Measurements from ENCODE around the gene NAA20. TPM values are rescaled to one million over a fixed set of nuclear protein-coding genes. Genes with fewer than 3 reads are reported as not detected.

The NAA20 gene
- total RNA-seq, 1 donor, result 32.6 TPM

DNA sequence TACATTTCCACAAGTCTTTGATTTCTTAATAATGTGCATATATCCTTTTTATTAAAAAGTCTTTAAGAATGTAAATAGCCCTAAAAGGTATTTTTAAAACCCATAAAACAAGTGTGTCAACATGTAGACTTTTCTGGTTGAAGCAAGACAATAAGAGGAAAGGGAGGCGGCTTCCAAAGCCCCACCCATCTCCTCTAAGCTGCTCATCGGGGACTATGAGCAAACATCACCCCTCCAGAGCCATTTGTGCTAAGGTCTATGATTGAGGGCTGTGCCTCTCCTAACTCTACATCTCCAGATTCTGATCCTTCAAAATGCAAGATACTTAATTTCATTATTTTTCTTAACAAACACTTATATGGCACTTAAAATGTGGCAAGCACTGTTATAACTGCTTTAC, 2.5 kb upstream of the NAA20 start:
- no peak overlapping the region for H3K27ac ChIP-seq (ENCODE audit: low read depth, low read length)
- no peak overlapping the region for H3K4me3 ChIP-seq (ENCODE audit: insufficient read depth, low read length)
- TF ChIP-seq, protein P1, sequence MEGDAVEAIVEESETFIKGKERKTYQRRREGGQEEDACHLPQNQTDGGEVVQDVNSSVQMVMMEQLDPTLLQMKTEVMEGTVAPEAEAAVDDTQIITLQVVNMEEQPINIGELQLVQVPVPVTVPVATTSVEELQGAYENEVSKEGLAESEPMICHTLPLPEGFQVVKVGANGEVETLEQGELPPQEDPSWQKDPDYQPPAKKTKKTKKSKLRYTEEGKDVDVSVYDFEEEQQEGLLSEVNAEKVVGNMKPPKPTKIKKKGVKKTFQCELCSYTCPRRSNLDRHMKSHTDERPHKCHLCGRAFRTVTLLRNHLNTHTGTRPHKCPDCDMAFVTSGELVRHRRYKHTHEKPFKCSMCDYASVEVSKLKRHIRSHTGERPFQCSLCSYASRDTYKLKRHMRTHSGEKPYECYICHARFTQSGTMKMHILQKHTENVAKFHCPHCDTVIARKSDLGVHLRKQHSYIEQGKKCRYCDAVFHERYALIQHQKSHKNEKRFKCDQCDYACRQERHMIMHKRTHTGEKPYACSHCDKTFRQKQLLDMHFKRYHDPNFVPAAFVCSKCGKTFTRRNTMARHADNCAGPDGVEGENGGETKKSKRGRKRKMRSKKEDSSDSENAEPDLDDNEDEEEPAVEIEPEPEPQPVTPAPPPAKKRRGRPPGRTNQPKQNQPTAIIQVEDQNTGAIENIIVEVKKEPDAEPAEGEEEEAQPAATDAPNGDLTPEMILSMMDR (IDR thresholded peaks at IDR 0.05; ENCODE audit: extremely low read depth, low read depth, low read length), result no peak
- no peaks in the 10 kb centered on the region for H3K36me3 ChIP-seq (ENCODE audit: insufficient read depth, low read length)
- no peak for DNase-seq (ENCODE audit: insufficient read length, low spot score, missing footprints)
- no peaks in the 10 kb centered on the region for H3K9me3 ChIP-seq (ENCODE audit: low read depth, low read length)
- peaks cover 6% of the 10 kb centered on the region for H4K20me1 ChIP-seq (ENCODE audit: insufficient read depth, low read length)
- H3K79me2 ChIP-seq (ENCODE audit: insufficient read depth, low read length), result peaks cover 26% of the 10 kb centered on the region
- H3K27me3 ChIP-seq (ENCODE audit: insufficient read depth, low read length), result no peaks in the 10 kb centered on the region
- no peak overlapping the region for H3K4me2 ChIP-seq (ENCODE audit: insufficient read depth, low read length)
- H3K4me1 ChIP-seq (ENCODE audit: insufficient read depth, low read length), result peaks cover 22% of the 10 kb centered on the region
- no peak overlapping the region for H2AFZ ChIP-seq (ENCODE audit: low read length)

DNA sequence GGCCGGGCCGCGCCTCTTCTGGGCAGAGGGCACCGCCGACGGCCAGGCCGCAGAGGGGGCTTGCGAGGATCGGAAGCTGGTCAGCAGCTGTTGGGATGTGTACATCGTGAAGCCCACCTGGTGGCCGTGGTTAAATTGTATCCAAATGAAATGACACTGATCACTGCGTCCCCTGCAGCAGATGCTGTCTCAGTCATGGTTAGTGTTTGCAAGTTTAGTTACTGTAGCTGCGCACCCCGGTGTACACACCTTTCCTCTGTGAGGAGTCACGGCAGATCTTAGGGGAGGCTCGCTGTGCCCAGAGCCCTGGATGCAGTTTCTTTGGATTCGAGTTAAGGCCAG, 653 bp downstream of the NAA20 start:
- no peaks in the 10 kb centered on the region for H3K27me3 ChIP-seq (ENCODE audit: insufficient read depth, low read length)
- no peaks in the 10 kb centered on the region for H3K9me3 ChIP-seq (ENCODE audit: low read depth, low read length)
- TF ChIP-seq, protein P1 (IDR thresholded peaks at IDR 0.05; ENCODE audit: extremely low read depth, low read depth, low read length), result no peak
- peak overlapping the region; percentile 99 for H3K4me2 ChIP-seq (ENCODE audit: insufficient read depth, low read length)
- H3K4me3 ChIP-seq (ENCODE audit: insufficient read depth, low read length), result peak overlapping the region; percentile 93
- peaks cover 11% of the 10 kb centered on the region for H4K20me1 ChIP-seq (ENCODE audit: insufficient read depth, low read length)
- H3K27ac ChIP-seq (ENCODE audit: low read depth, low read length), result peak overlapping the region; percentile 75
- DNase-seq (ENCODE audit: insufficient read length, low spot score, missing footprints), result no peak
- peak overlapping the region; percentile 79 for H2AFZ ChIP-seq (ENCODE audit: low read length)
- H3K79me2 ChIP-seq (ENCODE audit: insufficient read depth, low read length), result peaks cover 57% of the 10 kb centered on the region
- H3K36me3 ChIP-seq (ENCODE audit: insufficient read depth, low read length), result peaks cover 5% of the 10 kb centered on the region
- H3K4me1 ChIP-seq (ENCODE audit: insufficient read depth, low read length), result peaks cover 7% of the 10 kb centered on the region

DNA sequence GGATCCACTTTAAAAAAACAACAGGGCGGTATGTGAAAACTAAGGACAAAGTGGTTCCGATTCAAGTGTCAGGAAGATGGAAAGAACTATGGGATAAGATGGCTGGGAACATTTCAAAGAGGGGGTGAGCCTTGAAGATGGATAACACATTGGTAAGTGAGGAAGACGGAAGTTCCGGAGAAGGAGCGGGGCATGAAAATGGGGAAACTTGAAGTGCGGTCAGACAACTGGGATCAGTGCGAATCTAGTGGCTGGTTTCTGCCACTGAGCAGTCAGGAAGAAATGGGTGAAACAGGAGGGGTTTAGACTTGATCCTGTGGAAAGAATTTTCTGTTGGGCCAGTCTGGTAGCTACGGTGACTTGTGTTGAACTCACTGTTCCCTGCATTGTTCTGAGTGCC, 1.2 kb downstream of the NAA20 start:
- TF ChIP-seq, protein P1 (IDR thresholded peaks at IDR 0.05; ENCODE audit: extremely low read depth, low read depth, low read length), result no peak
- H4K20me1 ChIP-seq (ENCODE audit: insufficient read depth, low read length), result peaks cover 11% of the 10 kb centered on the region
- no peaks in the 10 kb centered on the region for H3K9me3 ChIP-seq (ENCODE audit: low read depth, low read length)
- no peaks in the 10 kb centered on the region for H3K27me3 ChIP-seq (ENCODE audit: insufficient read depth, low read length)
- peaks cover 7% of the 10 kb centered on the region for H3K4me1 ChIP-seq (ENCODE audit: insufficient read depth, low read length)
- peaks cover 63% of the 10 kb centered on the region for H3K79me2 ChIP-seq (ENCODE audit: insufficient read depth, low read length)
- peaks cover 5% of the 10 kb centered on the region for H3K36me3 ChIP-seq (ENCODE audit: insufficient read depth, low read length)
- H2AFZ ChIP-seq (ENCODE audit: low read length), result no peak overlapping the region
- no peak for DNase-seq (ENCODE audit: insufficient read length, low spot score, missing footprints)
- H3K4me3 ChIP-seq (ENCODE audit: insufficient read depth, low read length), result peak overlapping the region; percentile 93
- peak overlapping the region; percentile 99 for H3K4me2 ChIP-seq (ENCODE audit: insufficient read depth, low read length)
- no peak overlapping the region for H3K27ac ChIP-seq (ENCODE audit: low read depth, low read length)

DNA sequence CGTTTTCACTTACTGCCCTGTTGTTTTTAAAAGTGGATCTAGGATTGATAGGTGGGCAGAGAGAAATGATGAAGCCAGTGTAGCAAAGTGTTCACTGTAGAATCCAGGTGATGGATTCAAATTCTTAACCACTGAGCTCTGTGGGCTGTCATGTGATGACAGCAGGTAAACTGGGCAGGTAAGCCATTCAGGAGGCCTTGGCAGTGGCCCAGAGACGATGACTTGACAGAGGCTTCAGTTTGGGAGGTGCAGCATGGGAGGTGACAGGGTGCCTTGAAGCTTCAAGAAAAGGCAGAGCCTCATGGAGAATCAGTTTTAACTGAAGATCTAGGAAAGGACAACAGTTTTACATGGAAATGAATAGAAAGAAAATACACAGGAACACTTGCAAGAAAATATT, 2.0 kb downstream of the NAA20 start:
- Histone ChIP-seq H3K36me3 (ENCODE audit: insufficient read depth, low read length) (peaks cover 5% of the 10 kb centered on the region), H3K4me1 (ENCODE audit: insufficient read depth, low read length) (peaks cover 7% of the 10 kb centered on the region), H3K79me2 (ENCODE audit: insufficient read depth, low read length) (peaks cover 70% of the 10 kb centered on the region), H3K27ac (ENCODE audit: low read depth, low read length) (no peak overlapping the region), H4K20me1 (ENCODE audit: insufficient read depth, low read length) (peaks cover 11% of the 10 kb centered on the region), H2AFZ (ENCODE audit: low read length) (no peak overlapping the region), H3K4me3 (ENCODE audit: insufficient read depth, low read length) (no peak overlapping the region), H3K4me2 (ENCODE audit: insufficient read depth, low read length) (peak overlapping the region; percentile 32), H3K9me3 (ENCODE audit: low read depth, low read length) (no peaks in the 10 kb centered on the region), H3K27me3 (ENCODE audit: insufficient read depth, low read length) (no peaks in the 10 kb centered on the region)
- TF ChIP-seq, protein P1 (IDR thresholded peaks at IDR 0.05; ENCODE audit: extremely low read depth, low read depth, low read length), result no peak
- peak; percentile 71 for DNase-seq (ENCODE audit: insufficient read length, low spot score, missing footprints)

Data from osteoblast (primary cell).